Renal cortex interstitium (tissue), 15 donors: Measurements from ENCODE around the gene OR2G2. TPM values are rescaled to one million over a fixed set of nuclear protein-coding genes. Genes with fewer than 3 reads are reported as not detected.
A peak's percentile ranks its signal among the peaks of the same experiment; 100 is the strongest.

Source experiments
- DNase-seq, 11 donors: peaks; one replicate each; pipeline ENCODE4 v3.0.0-alpha.2; 2013; ENCODE audit warnings: low read depth in 9 of 11, low spot score in 4 of 11; ENCODE audit errors: extremely low read depth in 1 of 11
- long read RNA-seq, 16 experiments: transcript quantifications; one replicate each; lab custom pipeline, GENCODE V29; 2026
- polyA plus RNA-seq, 3 donors: library from polyadenylated mRNA; unstranded; fragments of 120-200 nt; gene quantifications; one replicate each; pipeline ENCODE4 v1.2.1, GENCODE V29; 2013; ENCODE audit not compliant: insufficient read length in 3 of 3

OR2G2 gene
- polyA plus RNA-seq = not detected
- long read RNA-seq, donor 1 = 0 reads
- long read RNA-seq, donor 2 = 0 reads
- long read RNA-seq, donor 3 = 0 reads
- long read RNA-seq, donor 4 = 0 reads
- long read RNA-seq, donor 5 = 0 reads
- long read RNA-seq, donor 6 = 0 reads
- long read RNA-seq, donor 7 = 0 reads
- long read RNA-seq, donor 8 = 0 reads
- long read RNA-seq, donor 9 = 0 reads
- long read RNA-seq, donor 10 = 0 reads
- long read RNA-seq, donor 11 = 0 reads
- long read RNA-seq, donor 12 = 0 reads
- long read RNA-seq, donor 13 = 0 reads
- long read RNA-seq, donor 14 = 0 reads
- long read RNA-seq, donor 15 = 0 reads
- long read RNA-seq, donor 16 = 0 reads

GRCh38 chr1:247588060-247588459 lies at the start of gene OR2G2:
Gene OR2G2, plus strand, starts transcription at chr1:247588360. Its CDS starts 0 bp downstream, at chr1:247588360.
- no peak for DNase-seq

- DNase-seq = no peak
These were observed 49.6 kb upstream of the OR2G2 start for GRCh38 chr1:247538561-247538960.

- no peak for DNase-seq
These were observed 48.9 kb upstream of the OR2G2 start for GRCh38 chr1:247539215-247539614.

GRCh38 chr1:247540581-247540980 lies 47.6 kb upstream of the OR2G2 start:
- no peak for DNase-seq

GRCh38 chr1:247542811-247543210 lies 45.3 kb upstream of the OR2G2 start:
- DNase-seq = no peak

- no peak for DNase-seq
These were observed 40.1 kb upstream of the OR2G2 start for GRCh38 chr1:247548092-247548491.

- DNase-seq = no peak
These were observed 39.4 kb upstream of the OR2G2 start, which contains the start of gene GCSAML for GRCh38 chr1:247548769-247549182. Gene GCSAML, plus strand, starts transcription at chr1:247549134. Its CDS starts 58 bp downstream, at chr1:247549192.

GRCh38 chr1:247551721-247552120 lies 36.4 kb upstream of the OR2G2 start:
- no peak for DNase-seq

GRCh38 chr1:247552231-247552630 lies 35.9 kb upstream of the OR2G2 start:
- DNase-seq = no peak

- no peak for DNase-seq
These were observed 30.1 kb upstream of the OR2G2 start for GRCh38 chr1:247557926-247558674.

GRCh38 chr1:247561711-247562110 lies 26.4 kb upstream of the OR2G2 start:
- no peak for DNase-seq

GRCh38 chr1:247562198-247562597 lies 26.0 kb upstream of the OR2G2 start:
- DNase-seq = no peak

- DNase-seq = no peak
These were observed 13.9 kb upstream of the OR2G2 start for GRCh38 chr1:247574236-247574635.

- DNase-seq = no peak
These were observed 13.5 kb upstream of the OR2G2 start for GRCh38 chr1:247574664-247575063.

GRCh38 chr1:247576514-247576913 lies 11.6 kb upstream of the OR2G2 start:
- peak in 3 of 11 donors; percentile 0 to 2 (median 1) for DNase-seq

GRCh38 chr1:247578946-247579460 lies 9.2 kb upstream of the OR2G2 start:
- DNase-seq = no peak

- no peak for DNase-seq
These were observed 17.1 kb downstream of the OR2G2 start, which contains the start of gene OR2G3 for GRCh38 chr1:247605286-247605685. Gene OR2G3, plus strand, starts transcription at chr1:247605586. Its CDS starts 0 bp downstream, at chr1:247605586.

- DNase-seq = no peak
These were observed 25.2 kb downstream of the OR2G2 start for GRCh38 chr1:247613405-247613804.

GRCh38 chr1:247614625-247615024 lies 26.5 kb downstream of the OR2G2 start:
- no peak for DNase-seq

- DNase-seq = no peak
These were observed 39.8 kb downstream of the OR2G2 start for GRCh38 chr1:247627951-247628350.
